Stimulated activated CD8-positive, alpha-beta memory T cell treated with anti-CD3 and anti-CD28 coated beads, Interleukin-15, amount 100 ng/mL, for 24 hours (primary cell): ENCODE measurements around the gene AIF1.
A peak's percentile ranks its signal among the peaks of the same experiment; 100 is the strongest.

Experiments
- DNase-seq: peaks from one replicate; pipeline ENCODE4 v3.0.0-alpha.2; 2020; ENCODE audit warnings: low read depth

AIF1 gene

DNA sequence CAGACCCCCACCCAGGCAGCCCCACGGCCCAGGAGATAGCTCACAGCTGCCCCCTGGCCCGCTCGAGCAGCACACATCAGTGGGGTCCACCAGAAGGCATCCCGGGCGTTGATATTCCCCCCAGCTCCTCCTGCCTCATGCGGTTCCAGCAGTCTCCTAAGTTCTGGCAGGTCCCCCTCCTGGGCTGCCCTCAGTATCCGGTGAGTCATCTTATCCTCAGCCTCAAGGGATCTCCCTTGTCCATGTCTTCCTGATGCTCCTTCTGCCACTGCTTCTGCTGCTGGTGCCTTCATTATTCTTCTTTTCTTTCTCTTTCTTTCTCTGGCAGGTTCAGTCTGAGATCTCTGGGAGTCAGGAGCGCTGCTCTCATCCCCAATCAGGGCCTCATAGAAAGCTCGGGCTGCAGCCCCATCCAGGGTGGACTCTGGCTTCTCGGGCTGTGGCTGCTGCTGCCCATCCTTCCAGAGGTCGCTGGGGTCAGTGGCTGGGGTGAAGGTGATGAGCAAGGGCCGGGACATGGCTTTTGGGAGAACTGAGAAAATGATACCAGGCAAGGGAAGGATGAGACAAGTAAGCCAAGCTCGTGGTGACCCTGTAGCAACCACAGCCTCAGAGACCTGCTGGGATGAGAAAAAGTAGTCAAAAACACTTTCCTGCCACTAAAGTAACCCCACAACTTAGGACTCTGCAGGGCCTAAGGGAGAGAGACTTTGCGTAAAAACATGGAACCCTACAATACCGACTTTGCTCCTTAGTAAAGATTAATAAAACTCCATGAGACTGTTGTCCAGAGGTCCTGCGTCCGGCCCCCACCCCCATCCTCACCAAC is 49.1 kb downstream of the AIF1 start:
- no peak for DNase-seq

DNA sequence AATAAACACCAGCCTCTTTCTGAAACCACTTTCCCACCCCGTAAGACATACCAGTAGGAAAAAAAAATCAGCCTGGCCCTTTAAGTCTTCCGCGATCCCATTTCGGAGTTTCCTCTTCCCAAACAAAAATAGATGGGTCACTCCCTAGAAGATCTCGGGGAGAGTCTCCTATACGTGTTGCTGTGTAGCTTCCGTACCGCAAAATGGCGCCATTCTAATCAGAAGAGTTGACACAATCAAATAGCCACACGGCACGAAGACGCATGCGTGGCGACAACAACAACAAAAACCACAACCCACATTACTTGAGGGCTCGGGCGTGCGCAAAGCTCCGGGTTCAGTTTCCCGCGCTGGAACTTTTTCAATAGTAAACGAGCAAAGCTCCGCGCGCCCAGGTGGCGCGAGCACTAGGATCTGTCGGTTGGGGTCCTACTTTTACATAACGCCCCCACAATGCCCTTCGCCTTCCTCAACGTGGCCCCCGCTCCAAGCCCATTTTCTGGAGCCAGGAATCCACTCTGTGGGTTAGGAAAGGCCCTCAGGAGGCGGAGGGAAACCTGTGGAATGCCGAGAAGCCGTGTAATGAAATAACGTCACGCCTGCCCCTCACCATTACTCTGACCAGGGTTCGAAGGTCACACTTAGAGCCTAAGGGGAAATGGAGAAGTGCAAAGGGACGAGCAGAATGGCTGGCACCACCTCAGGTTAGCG is 49.9 kb downstream of the AIF1 start, which contains the start of gene GPANK1:
TSS of gene GPANK1 (minus strand) at position 208 of the 711 bp plus-strand sequence. CDS start 519 bp downstream, outside the sequence.
- DNase-seq, result peak; percentile 73

DNA sequence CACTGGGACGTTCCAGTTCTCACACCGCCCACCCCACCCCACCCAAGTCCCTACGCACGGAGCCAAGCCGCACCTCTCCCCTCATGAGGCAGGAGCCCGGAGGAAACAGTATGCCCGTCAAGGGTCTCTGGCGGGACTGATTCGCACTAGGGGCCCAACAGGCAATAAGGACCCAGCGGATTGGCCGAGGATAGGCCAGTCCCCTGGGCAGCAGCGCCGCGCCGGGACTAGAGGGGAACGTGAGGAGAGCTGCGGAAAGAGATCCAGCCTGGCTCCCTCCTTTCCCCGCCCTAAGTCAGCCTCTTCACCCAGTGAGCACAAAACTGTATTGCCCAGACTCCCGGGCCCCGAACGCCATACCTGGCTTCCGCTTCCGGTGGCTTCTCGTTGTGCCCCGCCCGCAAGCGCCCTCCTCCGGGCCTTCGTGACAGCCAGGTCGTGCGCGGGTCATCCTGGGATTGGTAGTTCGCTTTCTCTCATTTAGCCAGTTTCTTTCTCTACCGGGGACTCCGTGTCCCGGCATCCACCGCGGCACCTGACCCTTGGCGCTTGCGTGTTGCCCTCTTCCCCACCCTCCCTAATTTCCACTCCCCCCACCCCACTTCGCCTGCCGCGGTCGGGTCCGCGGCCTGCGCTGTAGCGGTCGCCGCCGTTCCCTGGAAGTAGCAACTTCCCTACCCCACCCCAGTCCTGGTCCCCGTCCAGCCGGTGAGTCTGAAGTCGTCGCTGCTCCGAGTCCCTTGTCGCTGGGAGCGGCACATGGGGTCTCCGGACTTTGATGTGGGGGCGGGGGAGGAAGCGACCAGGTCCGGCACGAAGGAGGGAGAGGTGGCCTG is 50.7 kb downstream of the AIF1 start, which contains the start of gene CSNK2B:
TSS of gene CSNK2B (plus strand) at position 580 of the 836 bp plus-strand sequence. CDS start 752 bp downstream, outside the sequence.
- peak; percentile 83 for DNase-seq

- DNase-seq, result no peak
Observed at GRCh38 chr6:31666337-31666965, 51.4 kb downstream of the AIF1 start.
